GM21723 (cell line): ENCODE data around the gene LSMEM2.
"Not testable (repeated sequence)": the region's sequence is repeated elsewhere in the genome, so short reads cannot be mapped to it uniquely, and the experiment has no call there.

Experiments
- ATAC-seq: cut with Tn5 transposase; IDR thresholded peaks from one replicate; pipeline ENCODE4 v1.9.1; 2021; ENCODE audit warnings: mild to moderate bottlenecking, moderate library complexity; ENCODE audit not compliant: unreplicated experiment

Gene LSMEM2

DNA sequence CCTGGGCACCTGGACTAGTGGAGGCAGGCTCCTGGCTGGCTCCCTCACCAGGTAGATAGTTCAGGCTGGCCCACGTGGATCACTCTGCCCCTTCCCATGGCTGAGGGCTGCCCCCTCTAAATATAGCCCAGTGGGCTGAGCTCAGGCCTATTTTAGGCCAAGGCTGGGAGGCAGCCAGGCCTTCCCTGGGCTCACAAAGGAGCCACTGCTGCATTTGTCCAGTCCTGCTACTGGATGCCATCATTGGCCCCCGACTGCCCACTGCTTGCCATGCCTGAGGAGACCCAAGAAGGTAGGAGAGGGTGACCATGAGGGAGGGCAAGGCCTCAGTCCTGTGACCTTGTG is at the start of gene LSMEM2:
TSS of gene LSMEM2 (plus strand) at position 208 of the 345 bp plus-strand sequence. CDS start at position 235, 27 bp downstream.
- ATAC-seq, result no peak

DNA sequence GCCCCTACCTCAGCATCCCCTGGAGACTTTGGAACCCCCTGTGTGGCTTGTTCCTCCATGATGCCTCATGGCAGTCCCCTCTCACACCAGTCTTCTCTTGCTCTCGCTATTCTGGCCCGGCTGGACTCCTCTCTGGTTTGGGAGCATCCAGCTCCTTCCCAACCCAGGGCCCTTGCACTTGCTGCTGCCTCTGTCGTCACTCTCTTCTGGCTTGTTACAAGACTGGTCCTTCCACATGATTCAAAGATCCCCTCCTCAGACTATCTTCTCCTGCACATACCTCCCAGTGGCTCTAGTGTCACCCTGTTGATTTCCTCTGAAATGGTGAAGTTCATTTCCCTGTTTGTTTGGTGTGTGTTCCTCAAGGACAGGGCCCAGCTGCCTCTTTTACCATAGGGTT is 49.4 kb upstream of the LSMEM2 start:
- ATAC-seq, result no peak

DNA sequence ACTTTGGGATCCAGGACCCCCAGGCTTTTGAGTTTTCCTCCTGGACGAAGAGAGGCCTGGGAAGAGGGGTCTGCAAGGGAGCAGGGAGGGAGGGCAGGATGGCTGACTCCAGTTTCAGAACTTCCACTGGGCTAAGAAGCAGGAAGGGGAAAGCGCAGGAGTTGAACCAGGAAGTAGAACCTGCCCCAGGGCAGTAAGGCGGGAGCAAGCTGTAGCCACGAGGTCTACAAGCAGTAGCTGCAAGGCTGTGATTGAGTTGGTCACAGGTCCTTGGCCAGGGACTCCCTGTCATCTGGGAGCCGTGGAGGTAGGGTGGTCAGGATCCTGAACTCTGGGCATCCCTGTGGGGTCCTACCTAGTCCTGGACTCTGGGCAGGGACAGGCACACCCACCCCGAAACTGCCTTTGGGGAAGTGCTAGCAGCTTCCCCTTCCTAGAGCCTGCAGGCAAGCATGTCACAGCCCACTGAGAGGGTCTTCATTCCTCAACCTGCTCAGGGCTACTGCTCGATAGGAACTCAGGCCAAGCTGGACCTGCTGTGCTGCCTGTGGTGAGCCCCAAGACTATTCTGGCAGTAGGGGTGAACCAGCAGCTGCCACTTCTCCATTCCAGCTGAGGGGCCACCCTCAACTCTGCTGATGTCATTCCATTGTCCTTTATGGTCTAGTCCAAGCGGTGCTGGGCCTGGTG is 48.6 kb upstream of the LSMEM2 start:
- ATAC-seq, result no peak

DNA sequence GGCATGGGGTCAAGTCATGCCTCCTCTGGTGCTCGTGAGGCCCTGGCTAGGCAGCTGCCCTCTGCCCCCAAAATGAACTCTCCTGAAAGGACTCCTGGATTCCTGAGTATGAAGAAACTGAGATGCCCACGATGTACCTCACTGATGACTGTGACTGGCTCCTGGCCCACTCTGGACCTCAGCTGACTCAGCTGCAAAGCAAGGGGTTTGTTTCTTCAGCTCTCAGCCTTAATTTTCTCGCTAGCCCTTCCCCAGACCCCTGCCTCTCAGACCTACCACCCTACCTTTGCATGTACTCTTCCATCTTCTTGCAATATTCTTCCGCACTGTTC is 48.1 kb upstream of the LSMEM2 start:
- no peak for ATAC-seq

DNA sequence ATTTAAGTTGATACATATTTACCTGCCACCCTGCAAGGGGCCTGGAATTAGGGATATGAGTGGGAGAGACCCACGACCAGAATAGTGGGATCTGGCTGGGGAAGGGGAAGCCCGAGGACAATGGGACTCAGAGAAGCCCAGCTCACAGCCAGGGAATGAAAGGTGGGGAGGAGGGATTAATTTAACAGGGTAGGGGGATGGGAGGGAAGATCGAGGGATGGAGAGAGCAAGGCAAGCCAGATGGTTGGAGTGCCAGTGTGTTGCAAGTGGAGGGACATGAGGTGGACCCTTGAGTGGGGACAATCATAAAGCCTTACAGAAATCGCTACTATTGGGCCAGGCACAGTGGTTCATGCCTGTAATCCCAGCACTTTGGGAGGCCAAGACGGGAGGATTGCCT is 47.3 kb upstream of the LSMEM2 start:
- ATAC-seq, result no peak

DNA sequence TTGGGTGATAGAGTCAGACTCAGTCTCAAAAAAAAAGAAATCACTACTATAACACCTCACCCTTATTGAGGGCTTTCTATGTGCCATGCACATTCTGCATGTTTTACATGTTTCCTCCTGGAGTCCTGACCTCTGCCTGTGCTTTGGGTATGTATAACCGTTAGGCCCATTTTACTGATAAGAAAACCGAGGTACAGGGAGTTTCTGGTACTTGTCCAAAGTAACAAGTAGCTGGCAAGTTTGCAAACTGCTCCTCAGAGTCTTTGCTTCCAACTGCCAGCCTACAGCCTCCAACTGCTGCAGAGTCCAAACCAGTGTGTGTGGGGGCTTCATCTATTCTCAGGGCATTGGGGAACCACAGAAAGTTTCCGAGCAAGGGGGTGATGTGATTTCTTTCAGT is 46.6 kb upstream of the LSMEM2 start:
- ATAC-seq, result no peak

DNA sequence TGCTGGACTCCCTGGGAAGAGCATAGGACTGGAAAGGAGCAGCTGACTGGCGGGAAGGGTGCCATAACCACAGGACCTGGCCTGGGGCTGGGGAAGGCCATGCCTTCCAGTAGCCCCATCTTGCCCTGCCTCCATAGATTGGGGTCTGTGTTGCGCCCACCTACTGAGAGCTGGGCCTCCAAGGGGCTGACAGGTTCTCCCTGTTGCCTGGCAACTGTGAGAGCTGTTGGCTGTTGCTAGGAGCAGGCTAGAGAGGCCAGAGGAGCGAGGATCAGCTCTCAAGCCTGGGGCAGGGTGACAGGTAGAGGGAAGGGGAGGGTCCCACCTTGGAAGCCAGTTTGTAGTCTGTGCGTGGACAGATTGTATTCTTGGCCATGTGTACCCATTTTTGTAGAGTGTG is 45.7 kb upstream of the LSMEM2 start:
- ATAC-seq, result no peak

DNA sequence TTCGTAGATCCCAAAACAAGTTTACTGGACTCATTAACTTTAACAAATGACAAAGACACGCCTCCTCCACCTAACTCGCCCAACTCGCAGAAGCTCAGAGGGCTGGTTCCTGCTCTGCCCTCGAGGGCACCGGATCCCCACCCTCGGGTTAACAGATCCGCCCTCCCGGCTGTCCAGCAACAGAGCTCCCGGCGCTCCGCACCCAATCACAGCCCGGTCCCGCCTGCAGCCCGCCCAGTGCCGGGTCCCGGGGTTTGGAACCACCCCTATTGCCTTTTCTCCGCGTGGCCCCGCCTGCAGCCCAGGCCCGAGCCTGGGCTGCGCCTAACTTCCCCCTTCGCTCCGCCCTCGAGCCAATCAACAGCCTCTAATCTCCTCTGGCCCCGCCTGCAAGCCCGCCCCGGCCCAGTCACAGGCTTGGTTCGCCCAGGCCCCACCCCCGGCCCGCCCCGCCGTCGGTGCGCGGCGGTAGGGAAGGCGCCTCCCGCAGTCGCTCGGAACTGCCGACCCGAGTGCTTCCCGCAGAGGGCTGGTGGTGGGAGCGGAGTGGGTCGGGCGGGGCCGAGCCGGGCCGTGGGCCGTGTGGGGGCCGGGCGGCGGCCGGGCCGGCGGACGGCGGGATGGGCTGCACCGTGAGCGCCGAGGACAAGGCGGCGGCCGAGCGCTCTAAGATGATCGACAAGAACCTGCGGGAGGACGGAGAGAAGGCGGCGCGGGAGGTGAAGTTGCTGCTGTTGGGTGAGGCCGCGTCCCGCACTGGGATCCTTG is 43.0 kb upstream of the LSMEM2 start, which contains the start of gene GNAI2:
TSS of gene GNAI2 (plus strand) at position 489 of the 768 bp plus-strand sequence. CDS start at position 621, 132 bp downstream.
- peak; percentile 93 for ATAC-seq

DNA sequence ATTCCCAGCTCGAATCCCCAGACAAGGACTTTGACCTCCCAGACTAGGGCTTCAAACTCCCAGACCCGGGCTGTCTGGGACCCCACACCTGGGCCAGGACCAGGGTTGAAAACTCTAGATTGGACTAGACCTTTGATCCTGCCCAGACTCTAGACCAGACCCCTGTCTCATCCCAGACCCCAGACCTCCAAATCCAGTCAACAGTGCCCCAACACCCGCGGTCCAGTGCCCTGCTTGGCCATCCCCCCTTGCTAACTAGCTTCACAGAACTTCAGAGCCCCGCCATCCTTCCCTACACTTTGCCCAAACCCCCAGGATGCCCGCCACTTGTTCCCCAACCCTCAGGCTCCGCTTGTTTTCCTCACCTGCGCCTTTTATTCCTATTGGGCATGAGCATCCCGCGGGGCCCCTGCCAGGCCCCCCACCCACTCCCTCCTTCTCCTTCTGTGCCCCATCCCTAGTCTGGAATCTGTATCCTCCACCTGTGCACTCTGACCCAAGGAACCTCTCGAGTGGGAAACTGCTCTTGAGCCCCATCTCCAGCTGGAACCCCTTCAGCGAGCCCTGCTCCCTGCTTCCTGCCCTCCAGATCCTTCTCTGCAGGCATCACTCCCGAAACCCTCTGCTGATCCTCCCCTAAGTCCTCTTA is 42.3 kb upstream of the LSMEM2 start:
- ATAC-seq, result no peak

DNA sequence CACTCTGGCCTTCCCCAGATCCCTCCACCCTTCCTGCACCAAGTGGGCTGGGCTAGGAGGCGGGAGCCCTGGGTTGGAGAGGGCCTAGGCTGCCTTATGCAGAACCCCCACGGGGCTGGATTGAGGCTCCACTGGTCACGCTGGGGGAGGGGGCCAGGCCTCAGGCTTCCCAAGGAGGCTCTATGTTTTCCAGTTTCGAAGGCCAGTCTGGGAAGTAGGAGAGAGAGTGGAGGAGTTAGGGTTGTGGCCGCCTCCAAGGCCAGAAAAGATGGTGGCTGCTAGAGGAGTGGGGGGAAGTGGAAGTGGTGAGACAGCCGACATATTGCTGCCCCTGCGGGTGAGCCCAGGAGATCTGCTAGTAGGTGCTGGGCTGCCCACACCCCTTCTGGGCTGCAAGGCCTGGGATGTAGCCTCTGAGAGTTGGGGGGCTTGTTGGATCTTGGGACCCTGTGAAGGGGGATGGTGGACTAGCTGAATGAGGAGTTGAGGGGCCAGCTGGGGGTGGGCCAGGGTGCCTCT is 41.7 kb upstream of the LSMEM2 start:
- ATAC-seq, result no peak

DNA sequence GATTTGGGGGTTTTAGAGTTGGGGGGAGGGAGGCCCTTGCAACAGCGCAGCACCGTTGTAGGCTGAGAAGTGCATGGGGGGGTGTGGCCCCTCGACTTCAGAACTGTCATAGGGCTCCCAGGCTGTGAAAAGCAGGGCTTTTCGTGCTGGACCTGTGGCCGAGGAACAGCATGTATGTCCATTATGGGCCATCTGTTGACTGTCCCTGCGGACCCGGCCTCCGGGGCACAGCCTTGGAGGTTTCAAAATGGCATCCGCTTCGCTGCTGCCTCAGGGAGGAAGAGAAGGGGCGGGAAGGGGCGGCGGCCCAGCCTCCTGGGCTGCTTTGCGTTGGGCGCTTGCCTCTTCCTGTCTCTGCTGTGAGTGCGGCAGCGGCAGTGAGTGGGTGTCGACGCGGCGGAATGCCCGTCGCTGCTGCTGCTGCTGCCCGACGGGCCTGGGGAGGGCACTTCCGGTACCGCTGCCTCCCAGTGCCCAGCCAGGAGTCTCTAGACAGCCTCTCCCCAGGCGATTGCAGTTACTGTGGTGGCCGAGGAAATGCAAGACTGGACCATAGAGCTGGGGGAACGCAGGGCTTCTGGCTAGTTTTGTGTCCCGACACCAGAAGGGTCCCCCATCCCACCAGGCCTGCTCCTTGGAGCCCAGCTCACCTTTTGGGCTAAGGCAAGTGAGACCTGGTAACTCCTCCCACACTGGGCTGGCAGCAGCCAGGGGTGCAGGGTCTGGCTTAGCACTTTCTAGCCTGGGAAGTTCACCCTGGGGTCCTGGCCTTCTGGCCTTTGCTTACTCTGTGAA is 40.9 kb upstream of the LSMEM2 start:
- peak; percentile 33 for ATAC-seq

DNA sequence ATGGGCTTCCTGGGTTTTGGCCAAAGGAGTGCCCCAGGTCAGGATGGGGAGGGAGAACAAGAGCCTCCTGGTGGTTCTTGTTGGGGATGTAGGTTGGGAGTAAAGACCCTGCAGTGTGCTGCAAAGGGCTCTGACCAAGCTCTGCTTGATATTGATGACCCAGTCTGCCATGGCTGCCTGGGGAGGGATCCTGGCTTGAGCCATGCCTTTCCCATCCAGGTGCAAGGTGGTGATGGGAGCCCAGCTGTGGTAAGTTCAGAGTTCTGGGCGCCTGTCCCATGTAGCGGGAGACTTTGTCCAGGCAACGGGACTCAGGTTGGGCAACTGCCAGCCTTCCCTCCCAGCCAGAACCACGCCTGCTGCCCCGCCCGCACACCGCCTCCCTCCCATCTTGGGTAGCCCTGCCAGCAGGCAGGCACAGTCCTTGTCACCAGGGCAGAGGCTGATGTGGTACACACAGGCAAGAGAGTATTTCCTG is 40.3 kb upstream of the LSMEM2 start:
- no peak for ATAC-seq

DNA sequence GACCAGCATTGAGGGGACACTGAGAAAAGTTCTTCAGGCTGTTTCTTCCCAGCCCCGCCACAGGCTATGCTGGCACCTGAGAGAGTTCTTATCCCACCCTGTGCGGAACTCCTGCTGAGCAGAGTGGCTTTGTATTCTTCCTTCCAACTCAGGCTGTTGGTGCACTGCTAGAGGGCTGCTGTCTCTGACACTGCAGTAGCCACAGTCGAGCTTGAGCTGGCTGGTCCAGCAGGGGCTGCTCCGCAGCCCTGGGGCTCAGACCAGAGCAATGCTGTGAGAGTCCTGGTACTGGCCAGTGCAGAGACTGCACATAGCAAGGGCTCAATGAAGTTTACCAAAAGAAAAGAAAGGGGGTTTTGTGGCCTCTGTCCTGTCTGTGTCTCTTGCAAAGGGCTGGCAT is 39.2 kb upstream of the LSMEM2 start:
- no peak for ATAC-seq

DNA sequence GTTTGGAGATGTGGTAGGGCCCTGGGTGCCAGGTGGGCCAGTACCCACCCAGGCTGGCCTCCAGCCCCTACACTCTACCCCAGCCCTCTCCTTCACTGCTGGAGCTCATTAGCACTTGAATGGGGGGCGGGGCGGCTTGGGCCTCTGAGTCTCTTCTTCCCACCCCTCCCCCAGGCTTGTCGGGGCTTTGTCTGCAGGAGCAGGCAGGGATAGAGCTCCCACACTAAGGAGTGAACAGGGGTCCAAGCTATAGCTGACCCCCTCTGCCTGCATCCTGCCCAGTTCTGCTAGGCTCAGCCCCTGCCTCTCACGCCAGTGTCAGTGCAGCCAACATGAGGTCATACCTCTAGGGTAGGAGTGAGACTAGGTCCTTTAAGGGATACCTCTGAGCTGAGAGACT is 37.7 kb upstream of the LSMEM2 start:
- no peak for ATAC-seq

DNA sequence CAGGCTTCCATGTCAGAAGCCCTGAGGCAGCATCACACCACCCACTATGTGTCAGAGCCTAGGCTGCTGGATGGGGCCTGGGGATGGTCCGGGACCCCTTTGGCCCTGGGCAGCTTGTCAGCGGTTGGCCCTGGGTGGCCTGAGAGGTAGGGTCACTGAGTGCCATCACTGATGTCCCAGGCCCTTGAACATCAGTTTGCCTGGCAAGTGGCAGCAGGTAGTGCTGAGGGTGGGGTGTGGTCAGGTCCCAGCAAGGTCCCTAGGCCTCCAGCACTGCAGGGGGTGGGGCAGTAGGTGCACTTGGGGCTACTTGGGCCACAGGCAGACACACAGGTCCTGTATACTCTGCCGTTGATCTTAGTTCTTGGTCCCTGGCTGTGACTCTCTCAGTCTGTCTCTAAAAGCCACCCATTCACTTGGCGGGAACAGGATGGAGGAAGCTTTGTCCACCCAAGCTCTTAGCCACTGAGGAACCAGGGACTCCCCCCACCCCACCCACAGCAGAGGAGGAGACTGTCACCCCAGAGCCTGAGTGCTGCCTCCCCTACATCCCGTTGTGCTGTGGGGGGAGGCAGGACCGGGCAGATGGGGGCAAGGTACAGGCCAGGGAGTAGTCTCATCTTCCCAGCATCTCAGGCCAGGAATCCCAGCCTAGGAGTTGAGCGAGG is 37.0 kb upstream of the LSMEM2 start:
- ATAC-seq, result no peak

DNA sequence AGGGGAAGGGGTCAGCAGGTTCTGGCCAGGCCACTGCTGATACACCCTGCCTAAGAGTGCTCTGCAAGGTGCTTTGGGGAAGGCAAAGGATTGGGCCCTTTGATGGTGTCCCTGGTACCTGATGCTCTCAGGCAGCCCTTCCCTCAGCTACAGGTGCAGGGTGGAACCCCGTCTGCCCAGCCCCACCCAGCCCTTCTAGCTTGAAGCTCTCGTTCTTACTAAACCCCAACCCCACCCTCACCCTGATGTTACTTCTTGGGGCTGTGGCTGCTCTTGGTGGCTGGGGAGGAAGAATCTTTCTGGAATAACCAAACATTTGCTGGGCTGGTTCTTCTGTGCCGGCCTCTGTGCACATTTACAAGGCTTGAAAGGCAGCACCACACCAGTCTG is 36.5 kb upstream of the LSMEM2 start:
- no peak for ATAC-seq

DNA sequence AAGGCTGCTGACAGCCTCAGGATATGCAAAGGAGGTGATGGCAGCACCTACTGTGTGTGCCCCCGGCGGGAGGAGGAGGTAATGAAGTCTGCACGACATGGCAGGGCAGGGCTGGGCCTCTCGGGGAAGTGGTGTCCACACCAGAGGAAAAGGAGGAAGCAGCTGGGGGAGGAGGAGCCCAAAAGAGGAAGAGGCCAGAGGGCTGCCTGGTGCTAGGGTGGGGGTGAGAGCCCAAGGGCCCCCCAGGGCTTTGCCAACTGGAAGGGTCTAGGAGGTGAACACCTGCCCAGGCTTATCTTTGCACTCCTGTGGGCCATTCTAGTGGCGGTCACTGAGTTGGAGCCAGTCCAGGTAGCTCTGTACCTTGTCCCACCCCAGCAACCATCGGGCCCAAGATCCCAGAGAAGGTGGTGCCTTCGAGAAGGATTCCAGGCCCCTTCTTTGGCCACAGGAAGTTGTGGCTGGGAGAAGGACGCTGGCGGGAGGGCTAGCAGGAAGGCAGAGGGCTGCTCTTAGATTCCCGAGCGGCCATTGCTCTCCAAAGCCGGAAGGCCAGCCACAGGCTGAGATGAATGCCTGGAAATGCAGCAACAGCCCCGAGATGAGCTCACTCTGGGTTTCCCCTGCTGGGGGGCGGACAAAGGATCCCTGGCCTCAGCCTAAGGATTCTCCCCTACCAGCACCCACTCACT is 35.9 kb upstream of the LSMEM2 start:
- ATAC-seq, result no peak

DNA sequence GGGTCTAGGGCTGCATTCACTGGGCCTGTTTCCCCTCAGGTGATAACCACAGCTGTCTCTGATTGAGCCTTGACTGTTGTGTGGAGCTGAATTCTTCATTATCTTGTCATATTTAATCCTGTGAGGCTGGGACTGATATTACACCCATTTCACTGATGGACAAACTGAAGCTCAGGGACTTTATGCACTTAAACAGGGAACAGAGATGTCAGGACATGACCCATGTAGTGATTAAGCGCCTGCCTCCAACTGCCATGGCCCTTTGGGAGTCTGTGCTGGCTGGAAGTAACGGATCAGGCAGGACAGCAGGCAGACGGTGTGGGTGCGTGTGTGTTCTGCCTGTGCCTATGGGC is 35.4 kb upstream of the LSMEM2 start:
- ATAC-seq, result no peak

DNA sequence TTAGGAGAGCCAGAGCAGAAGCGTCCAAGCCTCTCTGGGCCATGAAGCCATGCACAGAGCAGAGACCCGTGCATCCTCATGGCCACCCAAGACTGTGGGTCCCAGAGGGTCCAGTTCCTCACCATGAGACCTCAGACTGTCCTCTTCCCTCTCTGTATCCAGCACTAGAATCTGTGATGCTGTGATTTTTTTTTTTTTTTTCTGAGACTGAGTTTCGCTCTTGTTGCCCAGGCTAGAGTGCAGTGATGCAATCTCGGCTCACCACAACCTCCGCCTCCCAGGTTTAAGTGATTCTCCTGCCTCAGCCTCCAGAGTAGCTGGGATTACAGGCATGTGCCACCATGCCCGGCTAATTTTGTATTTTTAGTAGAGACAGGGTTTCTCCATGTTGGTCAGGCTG is 34.1 kb upstream of the LSMEM2 start:
- ATAC-seq, result not testable (repeated sequence)

DNA sequence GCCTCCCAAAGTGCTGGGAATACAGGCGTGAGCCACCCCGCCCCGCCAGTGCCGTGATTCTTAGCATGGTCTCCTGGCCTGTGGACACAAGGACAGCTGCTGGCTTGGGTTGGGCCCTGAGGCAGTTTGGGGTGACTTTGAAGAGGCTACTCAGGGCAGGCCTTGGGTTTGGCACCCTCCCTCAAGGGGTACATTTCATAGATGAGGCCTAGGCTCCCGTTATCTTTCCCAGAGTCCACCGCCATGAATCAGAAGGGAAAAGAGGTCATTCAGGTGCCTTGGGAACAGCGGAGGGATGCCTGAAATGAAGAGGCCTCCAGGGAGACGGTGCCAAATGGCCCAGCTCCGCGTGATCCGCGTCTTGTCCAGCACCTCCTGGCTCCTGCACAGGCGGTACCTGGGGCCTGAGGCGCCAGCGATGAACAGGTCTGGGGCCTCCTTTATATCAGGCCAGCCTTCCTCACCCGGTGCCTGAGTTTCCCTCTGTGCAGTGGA is 33.6 kb upstream of the LSMEM2 start:
- no peak for ATAC-seq
